ENCODE measurements around the gene MYEOV. TPM values are rescaled to one million over a fixed set of nuclear protein-coding genes. Genes with fewer than 3 reads are reported as not detected.

The MYEOV gene
- total and polyA plus RNA-seq, 9 of the 15 experiments (the other 6 are each of a cell fraction or from before 2014, with no cell fraction given) = 10.2 to 133 (median 32.2) TPM

GRCh38 chr11:69298267-69299022, 4.5 kb downstream of the MYEOV start (continued):
- TF ChIP-seq MYNN (IDR thresholded peaks at IDR 0.05) (peak; percentile 51; the same call in 1 of the 2 replicates), MYNN (CRISPR knock-in tag; IDR thresholded peaks at IDR 0.05) (no peak), SMARCB1 (IDR thresholded peaks at IDR 0.05; ENCODE audit: insufficient read length, low read depth) (no peak), REST (IDR thresholded peaks at IDR 0.05; ENCODE audit: borderline replicate concordance) (no peak), REST (CRISPR knock-in tag; IDR thresholded peaks at IDR 0.05; ENCODE audit: low read depth) (no peak), TCFL5 (CRISPR knock-in tag; conservative IDR thresholded peaks at IDR 0.05) (no peak), ATF7 (IDR thresholded peaks at IDR 0.05) (peak; percentile 59), KDM4B (IDR thresholded peaks at IDR 0.05; ENCODE audit: borderline replicate concordance in 2 of 2, low read depth in 1 of 2) (peak in 1 of 2 experiments; percentile 77; a peak in 1 of 4 replicates), CTCFL (IDR thresholded peaks at IDR 0.05; ENCODE audit: borderline replicate concordance, insufficient read depth, low read depth, low read length, poor library complexity, severe bottlenecking) (no peak), STAT5A (IDR thresholded peaks at IDR 0.05; ENCODE audit: borderline replicate concordance, low read length) (no peak), SMARCE1 (IDR thresholded peaks at IDR 0.05) (peak; percentile 23; the same call in 1 of the 2 replicates), MED1 (CRISPR knock-in tag; IDR thresholded peaks at IDR 0.05; ENCODE audit: borderline replicate concordance) (0 out of 2 replicates have a peak, but pooled peaks have one; percentile 50), ELF1 (tag; IDR thresholded peaks at IDR 0.05) (no peak), ZKSCAN1 (IDR thresholded peaks at IDR 0.05; ENCODE audit: low read depth, low read length) (peak; percentile 97), ATF6 (CRISPR knock-in tag; IDR thresholded peaks at IDR 0.05) (0 out of 2 replicates have a peak, but pooled peaks have one; percentile 79), DACH1 (IDR thresholded peaks at IDR 0.05; ENCODE audit: partially characterized antibody) (no peak)

Data from K562 (cell line).